PFSK-1 (cell line): ENCODE measurements around the gene SLC25A42.

Source experiments
- POLR2AphosphoS5 ChIP-seq: IDR thresholded peaks from 2 replicates; pipeline ENCODE4 v1.6.1; 2012; ENCODE audit warnings: low read depth, mild to moderate bottlenecking, control low read depth, low read length, moderate library complexity
- TAF1 ChIP-seq: IDR thresholded peaks from 2 replicates; pipeline ENCODE4 v1.6.1; 2012; ENCODE audit warnings: low read length, control low read depth, borderline replicate concordance; ENCODE audit not compliant: insufficient read depth
- TF ChIP-seq, protein P1 (sequence below), 2 experiments: IDR thresholded peaks; 2 replicates each; pipeline versions ENCODE4 v1.6.1 to v1.8.0; 2011 to 2012; ENCODE audit warnings: low read depth in 2 of 2, low read length in 2 of 2, control low read depth in 1 of 2, inconsistent platforms in 1 of 2, mild to moderate bottlenecking in 1 of 2, moderate library complexity in 1 of 2; ENCODE audit not compliant: insufficient read depth in 1 of 2

- TF ChIP-seq TAF1, result no peak
- TF ChIP-seq, protein P1, sequence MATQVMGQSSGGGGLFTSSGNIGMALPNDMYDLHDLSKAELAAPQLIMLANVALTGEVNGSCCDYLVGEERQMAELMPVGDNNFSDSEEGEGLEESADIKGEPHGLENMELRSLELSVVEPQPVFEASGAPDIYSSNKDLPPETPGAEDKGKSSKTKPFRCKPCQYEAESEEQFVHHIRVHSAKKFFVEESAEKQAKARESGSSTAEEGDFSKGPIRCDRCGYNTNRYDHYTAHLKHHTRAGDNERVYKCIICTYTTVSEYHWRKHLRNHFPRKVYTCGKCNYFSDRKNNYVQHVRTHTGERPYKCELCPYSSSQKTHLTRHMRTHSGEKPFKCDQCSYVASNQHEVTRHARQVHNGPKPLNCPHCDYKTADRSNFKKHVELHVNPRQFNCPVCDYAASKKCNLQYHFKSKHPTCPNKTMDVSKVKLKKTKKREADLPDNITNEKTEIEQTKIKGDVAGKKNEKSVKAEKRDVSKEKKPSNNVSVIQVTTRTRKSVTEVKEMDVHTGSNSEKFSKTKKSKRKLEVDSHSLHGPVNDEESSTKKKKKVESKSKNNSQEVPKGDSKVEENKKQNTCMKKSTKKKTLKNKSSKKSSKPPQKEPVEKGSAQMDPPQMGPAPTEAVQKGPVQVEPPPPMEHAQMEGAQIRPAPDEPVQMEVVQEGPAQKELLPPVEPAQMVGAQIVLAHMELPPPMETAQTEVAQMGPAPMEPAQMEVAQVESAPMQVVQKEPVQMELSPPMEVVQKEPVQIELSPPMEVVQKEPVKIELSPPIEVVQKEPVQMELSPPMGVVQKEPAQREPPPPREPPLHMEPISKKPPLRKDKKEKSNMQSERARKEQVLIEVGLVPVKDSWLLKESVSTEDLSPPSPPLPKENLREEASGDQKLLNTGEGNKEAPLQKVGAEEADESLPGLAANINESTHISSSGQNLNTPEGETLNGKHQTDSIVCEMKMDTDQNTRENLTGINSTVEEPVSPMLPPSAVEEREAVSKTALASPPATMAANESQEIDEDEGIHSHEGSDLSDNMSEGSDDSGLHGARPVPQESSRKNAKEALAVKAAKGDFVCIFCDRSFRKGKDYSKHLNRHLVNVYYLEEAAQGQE (IDR thresholded peaks at IDR 0.05; ENCODE audit: insufficient read depth in 1 of 2, low read depth in 2 of 2, low read length in 2 of 2), result no peak
- TF ChIP-seq POLR2AphosphoS5, result no peak
These were observed 68.2 kb downstream of the SLC25A42 start for GRCh38 chr19:19131989-19132388.
